Ammon's horn (tissue), 1 donor: Measurements from ENCODE around the gene KDM5B.
"Not testable (repeated sequence)": the region's sequence is repeated elsewhere in the genome, so short reads cannot be mapped to it uniquely, and the experiment has no call there.

Experiments
- DNase-seq: peaks from one replicate; pipeline ENCODE4 v3.0.0-alpha.2; 2016; ENCODE audit warnings: low spot score

Gene KDM5B

GRCh38 chr1:202791077-202791747 is 17.0 kb downstream of the KDM5B start:
- no peak for DNase-seq

- DNase-seq, result no peak
Measured at GRCh38 chr1:202788800-202789199, 19.4 kb downstream of the KDM5B start.

GRCh38 chr1:202786804-202787203 is 21.4 kb downstream of the KDM5B start:
- no peak for DNase-seq

GRCh38 chr1:202781180-202781579 is 27.0 kb downstream of the KDM5B start:
- no peak for DNase-seq

GRCh38 chr1:202770135-202770534 is 38.1 kb downstream of the KDM5B start:
- DNase-seq, result no peak

GRCh38 chr1:202765721-202766120 is 42.5 kb downstream of the KDM5B start:
- no peak for DNase-seq

GRCh38 chr1:202762019-202762418 is 46.2 kb downstream of the KDM5B start:
- DNase-seq, result no peak

- DNase-seq, result no peak
Measured at GRCh38 chr1:202760589-202760988, 47.6 kb downstream of the KDM5B start.

GRCh38 chr1:202756391-202756790 is 51.8 kb downstream of the KDM5B start:
- DNase-seq, result no peak

GRCh38 chr1:202754293-202754692 is 53.9 kb downstream of the KDM5B start:
- no peak for DNase-seq

- DNase-seq, result no peak
Measured at GRCh38 chr1:202752774-202753173, 55.4 kb downstream of the KDM5B start.

- DNase-seq, result no peak
Measured at GRCh38 chr1:202750761-202751160, 57.5 kb downstream of the KDM5B start.

- DNase-seq, result no peak
Measured at GRCh38 chr1:202750024-202750423, 58.2 kb downstream of the KDM5B start.

GRCh38 chr1:202745323-202745888 is 62.8 kb downstream of the KDM5B start:
- DNase-seq, result no peak

- DNase-seq, result not testable (repeated sequence)
Measured at GRCh38 chr1:202744770-202745169, 63.5 kb downstream of the KDM5B start.

GRCh38 chr1:202742496-202742895 is 65.7 kb downstream of the KDM5B start:
- no peak for DNase-seq

- DNase-seq, result no peak
Measured at GRCh38 chr1:202733251-202733650, 75.0 kb downstream of the KDM5B start.

GRCh38 chr1:202728951-202729350 is 79.3 kb downstream of the KDM5B start:
- no peak for DNase-seq

- DNase-seq, result no peak
Measured at GRCh38 chr1:202725526-202725925, 82.7 kb downstream of the KDM5B start.

GRCh38 chr1:202723708-202724107 is 84.5 kb downstream of the KDM5B start:
- no peak for DNase-seq

GRCh38 chr1:202723046-202723445 is 85.2 kb downstream of the KDM5B start:
- DNase-seq, result not testable (repeated sequence)

- no peak for DNase-seq
Measured at GRCh38 chr1:202716654-202717053, 91.6 kb downstream of the KDM5B start.

GRCh38 chr1:202714202-202714601 is 94.0 kb downstream of the KDM5B start:
- not testable (repeated sequence) for DNase-seq

GRCh38 chr1:202713110-202713509 is 95.1 kb downstream of the KDM5B start:
- DNase-seq, result no peak
